NCI-H526 (cell line): ENCODE measurements around the gene POLR3E.

Experiments used
- DNase-seq, 2 experiments: peaks; one replicate each; lab custom pipeline; 2025; lab: John Stamatoyannopoulos, UW

Gene POLR3E

GRCh38 chr16:22297114-22297870 lies at the start of gene POLR3E:
Gene POLR3E, plus strand, starts transcription at chr16:22297409. Its CDS starts 5,560 bp downstream, at chr16:22302969.
- DNase-seq: peak; percentile 94 to 98

- no peak for DNase-seq
These were observed 46.7 kb upstream of the POLR3E start for GRCh38 chr16:22250522-22250921.

GRCh38 chr16:22252317-22252716 lies 44.9 kb upstream of the POLR3E start:
- DNase-seq: no peak

- DNase-seq: no peak
These were observed 43.9 kb upstream of the POLR3E start for GRCh38 chr16:22253272-22253671.

- DNase-seq: no peak
These were observed 41.9 kb upstream of the POLR3E start for GRCh38 chr16:22255335-22255734.

- DNase-seq: no peak
These were observed 39.8 kb upstream of the POLR3E start for GRCh38 chr16:22257440-22257839.

- no peak for DNase-seq
These were observed 36.7 kb upstream of the POLR3E start for GRCh38 chr16:22260490-22260889.

GRCh38 chr16:22262460-22262859 lies 34.7 kb upstream of the POLR3E start:
- no peak for DNase-seq

GRCh38 chr16:22264786-22265185 lies 32.4 kb upstream of the POLR3E start:
- no peak for DNase-seq

GRCh38 chr16:22265351-22265750 lies 31.9 kb upstream of the POLR3E start:
- no peak for DNase-seq

GRCh38 chr16:22266546-22266945 lies 30.7 kb upstream of the POLR3E start:
- DNase-seq: no peak

GRCh38 chr16:22267764-22268163 lies 29.4 kb upstream of the POLR3E start:
- DNase-seq: no peak

GRCh38 chr16:22270525-22270924 lies 26.7 kb upstream of the POLR3E start:
- no peak for DNase-seq

- no peak for DNase-seq
These were observed 24.1 kb upstream of the POLR3E start for GRCh38 chr16:22272870-22273650.

GRCh38 chr16:22274916-22275315 lies 22.3 kb upstream of the POLR3E start:
- no peak for DNase-seq

- DNase-seq: peak in 1 of 2 experiments; percentile 13
These were observed 18.6 kb upstream of the POLR3E start for GRCh38 chr16:22278441-22279230.

- no peak for DNase-seq
These were observed 14.8 kb upstream of the POLR3E start for GRCh38 chr16:22282254-22282892.

GRCh38 chr16:22284637-22285036 lies 12.6 kb upstream of the POLR3E start:
- no peak for DNase-seq

- no peak for DNase-seq
These were observed 12.1 kb upstream of the POLR3E start for GRCh38 chr16:22285080-22285479.

GRCh38 chr16:22291020-22291419 lies 6.2 kb upstream of the POLR3E start:
- DNase-seq: no peak

- no peak for DNase-seq
These were observed 5.3 kb upstream of the POLR3E start for GRCh38 chr16:22291860-22292318.

- no peak for DNase-seq
These were observed 4.9 kb upstream of the POLR3E start for GRCh38 chr16:22292320-22292719.
